GM18951 (cell line): Measurements from ENCODE around the gene SMIM24.
"Not testable (repeated sequence)": the region's sequence is repeated elsewhere in the genome, so short reads cannot be mapped to it uniquely, and the experiment has no call there.

ENCODE experiments used
- POLR2A ChIP-seq: IDR thresholded peaks from 4 replicates; pipeline ENCODE4 v1.6.1; 2011; ENCODE audit warnings: mild to moderate bottlenecking; ENCODE audit not compliant: insufficient read length, insufficient read depth; ENCODE audit errors: extremely low read depth
- in situ Hi-C: fragments of 300-500 bp; cut with MboI; formaldehyde crosslinking; loops from one replicate; pipeline ENCODE4 v1.12.0; 2022; ENCODE audit warnings: low sequenced_read_pairs, mixed read lengths, inconsistent platforms; ENCODE audit not compliant: unreplicated experiment

SMIM24 gene

DNA sequence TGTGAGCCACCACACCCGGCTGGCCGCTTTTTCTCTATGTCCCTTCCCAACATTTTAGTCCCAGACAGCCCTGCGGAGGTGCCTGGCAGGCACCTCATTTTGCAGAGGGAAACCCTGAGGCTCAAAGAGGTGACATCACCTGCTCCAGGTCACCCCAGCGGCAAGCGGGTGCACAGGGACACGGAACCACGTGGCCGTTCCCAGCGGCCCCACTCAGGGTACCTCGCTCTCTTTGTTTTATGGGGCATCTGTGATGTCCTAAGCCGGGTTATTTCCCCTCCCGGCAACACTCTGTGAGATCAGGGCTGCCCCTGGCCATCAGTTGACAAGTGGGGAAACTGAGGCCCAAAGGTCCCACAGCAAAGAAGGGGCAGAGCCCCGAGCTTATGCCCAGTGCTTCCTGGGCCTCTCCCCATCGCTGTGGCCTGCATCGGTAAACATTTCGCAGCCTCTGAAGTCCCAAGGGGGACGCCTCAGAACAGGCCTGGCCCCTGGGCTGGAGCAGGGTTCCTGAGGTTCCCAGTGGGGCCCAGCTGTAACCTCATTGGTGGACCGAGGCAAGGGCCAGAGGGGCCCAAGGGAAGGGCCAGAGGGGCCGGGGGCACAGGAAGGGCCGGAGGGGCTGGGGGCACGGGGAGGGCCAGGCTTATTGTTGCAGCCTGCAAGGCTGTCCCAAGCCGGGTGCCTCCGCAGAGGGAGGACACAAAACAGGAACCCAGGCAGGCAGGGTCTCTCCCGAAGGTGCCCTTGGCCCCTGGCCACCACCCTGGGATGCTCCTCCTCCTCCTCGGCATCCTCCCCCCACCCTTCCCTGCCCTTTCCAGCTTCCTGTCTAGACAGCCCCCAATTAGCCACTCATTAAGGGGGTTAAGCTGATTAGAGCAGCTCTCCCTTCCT, 39.0 kb downstream of the SMIM24 start:
- in situ Hi-C loops, result no loop called here
- TF ChIP-seq POLR2A, result no peak

DNA sequence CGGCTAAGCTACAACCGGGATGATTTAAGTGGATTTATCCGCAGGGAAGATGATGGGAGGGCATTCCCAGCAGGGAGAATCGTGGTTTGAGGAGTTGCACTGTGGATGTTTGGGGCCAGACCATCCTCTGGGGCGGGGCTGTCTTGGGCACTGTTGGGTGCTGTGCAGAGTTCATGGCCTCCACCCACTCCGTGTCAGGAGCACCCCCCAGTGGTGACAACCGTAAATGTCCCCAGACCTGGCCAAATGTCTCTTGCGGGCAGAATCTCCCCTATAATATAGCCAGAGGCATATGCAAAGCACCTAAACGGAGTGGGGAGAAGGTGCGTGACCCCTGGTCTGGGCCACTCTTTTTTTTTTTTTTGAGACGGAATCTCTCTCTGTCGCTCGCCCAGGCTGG, 40.2 kb downstream of the SMIM24 start:
- no peak for TF ChIP-seq POLR2A
- in situ Hi-C loops, result no loop called here

DNA sequence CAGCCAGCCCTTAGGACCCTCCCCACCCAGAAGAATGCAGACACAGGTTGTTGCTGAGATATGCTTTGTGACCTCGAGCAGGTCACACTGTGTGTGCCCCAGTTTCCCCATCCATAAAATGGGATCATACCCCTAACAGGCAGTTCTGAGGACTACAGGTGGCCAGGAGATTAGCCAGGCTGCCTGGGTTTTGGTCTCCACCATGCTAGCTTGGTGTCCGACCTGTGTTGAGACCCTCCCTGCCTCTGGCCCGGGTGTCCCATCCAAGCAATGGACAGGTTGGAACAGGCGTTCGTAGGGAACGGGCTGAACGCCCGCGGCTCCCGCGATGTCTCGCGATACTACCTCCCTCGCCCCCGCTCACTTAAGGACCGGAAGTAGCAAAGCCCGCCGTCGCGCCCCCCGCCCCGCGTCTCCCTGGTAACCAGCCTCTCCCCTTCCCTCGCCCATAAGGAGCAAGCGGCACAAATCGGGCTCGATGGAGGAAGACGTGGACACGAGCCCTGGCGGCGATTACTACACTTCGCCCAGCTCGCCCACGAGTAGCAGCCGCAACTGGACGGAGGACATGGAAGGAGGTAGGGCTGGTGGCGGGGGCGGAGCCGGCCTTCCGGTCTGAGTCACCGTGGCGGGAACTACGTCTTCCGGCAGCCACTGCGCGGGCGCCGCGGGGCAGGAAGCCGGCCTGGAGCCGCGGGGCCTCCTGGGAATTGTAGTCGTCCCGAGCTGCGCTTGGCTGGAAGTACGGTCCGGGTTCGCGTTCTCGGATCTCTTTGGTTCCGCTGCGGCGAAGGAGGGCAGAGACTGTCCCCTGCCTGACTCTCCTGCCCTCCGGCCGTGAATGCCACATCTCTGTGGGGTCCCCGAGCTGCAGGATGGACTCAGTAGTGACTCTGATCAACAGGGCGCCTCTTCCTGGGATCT, 45.4 kb downstream of the SMIM24 start:
- peak; percentile 78 for TF ChIP-seq POLR2A
- in situ Hi-C loops, result no loop called here

DNA sequence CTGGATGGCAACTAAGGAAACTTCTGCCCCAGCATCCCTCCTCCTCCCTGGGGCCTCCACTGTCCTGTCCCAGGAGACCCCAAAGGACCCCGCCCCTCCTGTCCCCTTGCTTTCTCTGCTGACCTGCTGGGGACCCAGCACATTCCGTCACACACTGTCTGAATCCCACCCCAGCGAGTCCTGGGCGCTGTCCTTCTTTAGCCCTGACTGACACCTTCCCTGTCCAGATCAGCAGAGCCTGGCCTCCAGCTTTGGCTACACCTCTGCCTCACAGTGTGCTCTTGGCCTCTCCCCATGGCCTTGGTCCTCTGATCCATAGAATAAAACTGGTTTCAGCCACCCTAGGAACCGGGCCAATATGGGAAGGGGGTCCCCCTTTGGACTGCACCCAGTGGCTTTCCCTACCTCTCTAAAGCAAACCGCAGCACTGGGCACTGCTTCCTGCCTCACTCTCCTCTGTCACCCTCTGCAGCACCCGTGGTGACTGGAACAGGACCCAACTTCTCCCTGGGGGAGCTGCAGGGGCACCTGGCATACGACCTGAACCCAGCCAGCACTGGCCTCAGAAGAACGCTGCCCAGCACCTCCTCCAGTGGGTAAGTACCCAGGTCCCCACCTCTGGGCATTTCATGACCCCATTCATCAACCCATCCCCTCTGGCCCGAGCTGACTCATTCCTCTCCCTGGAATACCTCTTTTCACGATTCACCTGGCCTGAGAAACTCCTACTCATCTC, 46.4 kb downstream of the SMIM24 start:
- in situ Hi-C loops, result no loop called here
- TF ChIP-seq POLR2A, result no peak

DNA sequence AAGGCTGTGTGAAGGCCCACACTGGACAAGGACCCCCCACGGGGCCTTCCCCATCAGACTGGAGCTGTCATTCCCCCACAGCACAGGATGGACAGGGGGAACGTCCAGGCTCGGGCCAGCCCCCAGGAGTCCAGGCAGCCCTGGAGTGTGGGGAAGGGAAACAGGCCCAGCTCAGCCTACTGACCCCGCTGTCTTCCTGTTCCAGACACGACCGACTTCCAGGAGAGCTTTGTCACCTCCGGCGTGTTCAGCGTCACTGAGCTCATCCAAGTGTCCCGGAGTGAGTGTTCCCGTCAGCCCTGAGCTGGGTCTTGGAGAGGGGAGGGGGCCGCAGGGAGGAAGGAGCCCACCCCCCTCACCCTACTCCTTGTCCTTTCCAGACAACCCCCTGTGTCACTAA, 47.0 kb downstream of the SMIM24 start:
- in situ Hi-C loops, result no loop called here
- no peak for TF ChIP-seq POLR2A

DNA sequence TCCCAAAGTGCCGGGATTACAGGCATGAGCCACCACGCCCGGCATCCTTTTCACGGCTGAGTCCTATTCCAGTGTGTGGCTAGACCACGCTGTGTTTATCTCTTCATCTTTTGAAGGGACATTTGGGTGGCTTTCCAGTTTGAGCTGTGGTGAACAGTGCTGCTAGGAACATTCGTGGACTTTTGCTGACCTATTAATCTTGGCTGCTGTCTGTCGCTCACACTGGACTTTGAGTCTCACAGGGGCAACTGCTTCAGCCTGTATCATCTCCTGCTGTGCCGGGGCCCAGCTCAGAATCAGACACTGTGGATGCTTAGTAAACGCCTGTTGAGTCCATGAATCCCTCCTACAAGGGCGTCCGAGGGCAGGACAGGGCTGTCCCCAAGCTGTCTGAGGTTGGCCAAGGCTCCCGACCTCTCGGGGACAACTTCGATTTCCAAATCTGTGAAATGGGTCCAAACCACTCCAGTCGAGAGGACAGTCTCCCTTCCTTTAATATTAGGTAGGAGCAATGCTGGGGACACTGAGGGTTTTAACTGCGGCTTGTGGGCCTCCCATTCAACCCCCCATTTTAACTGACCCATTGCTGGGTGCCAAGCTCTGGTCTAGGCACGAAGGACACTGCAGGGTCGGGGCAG, 48.4 kb downstream of the SMIM24 start:
- in situ Hi-C loops, result no loop called here
- TF ChIP-seq POLR2A, result no peak

DNA sequence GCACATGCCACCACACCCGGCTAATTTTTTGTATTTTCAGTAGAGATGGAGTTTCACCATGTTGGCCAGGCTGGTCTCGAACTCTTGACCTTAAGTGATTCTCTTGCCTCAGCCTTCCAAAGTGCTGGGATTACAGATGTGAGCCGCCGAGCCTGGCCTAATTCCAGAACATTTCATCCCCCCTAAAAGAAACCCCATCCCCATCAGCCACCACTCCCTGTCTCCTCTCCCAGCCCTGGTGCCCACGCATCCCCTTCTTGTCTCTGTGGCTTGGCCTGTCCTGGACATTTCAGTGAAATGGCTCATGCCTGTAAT, 50.0 kb downstream of the SMIM24 start:
- in situ Hi-C loops, result not testable (repeated sequence)

DNA sequence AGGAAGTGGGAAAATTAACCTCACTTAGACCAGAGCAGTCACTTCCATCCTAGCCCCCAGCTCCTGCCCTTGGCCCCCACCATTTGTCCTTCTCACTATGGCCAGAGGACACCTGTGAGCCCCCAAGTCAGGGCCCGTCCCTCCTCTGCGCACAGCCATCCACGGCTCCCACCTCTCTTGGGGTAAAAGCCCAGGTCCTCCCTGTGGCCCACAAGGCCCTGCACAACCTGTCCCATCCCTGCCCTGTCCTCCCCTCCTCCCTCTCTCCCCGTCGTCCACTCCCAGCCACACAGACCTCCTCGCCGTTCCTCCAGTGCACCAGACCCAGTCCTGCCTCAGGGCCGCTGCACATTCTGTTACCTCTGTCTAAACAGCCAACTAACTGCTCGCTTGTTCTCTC, 53.9 kb downstream of the SMIM24 start:
- in situ Hi-C loops, result no loop called here
- TF ChIP-seq POLR2A, result no peak
